SH-SY5Y (cell line): ENCODE results near the gene TMOD4.

Experiments used
- GATA2 ChIP-seq: IDR thresholded peaks from 2 replicates; pipeline ENCODE4 v1.6.1; 2011; ENCODE audit warnings: mild to moderate bottlenecking, low read depth, low read length
- GATA3 ChIP-seq: IDR thresholded peaks from 2 replicates; pipeline ENCODE4 v1.6.1; 2011; ENCODE audit warnings: low read depth, mild to moderate bottlenecking, low read length, moderate library complexity

DNA sequence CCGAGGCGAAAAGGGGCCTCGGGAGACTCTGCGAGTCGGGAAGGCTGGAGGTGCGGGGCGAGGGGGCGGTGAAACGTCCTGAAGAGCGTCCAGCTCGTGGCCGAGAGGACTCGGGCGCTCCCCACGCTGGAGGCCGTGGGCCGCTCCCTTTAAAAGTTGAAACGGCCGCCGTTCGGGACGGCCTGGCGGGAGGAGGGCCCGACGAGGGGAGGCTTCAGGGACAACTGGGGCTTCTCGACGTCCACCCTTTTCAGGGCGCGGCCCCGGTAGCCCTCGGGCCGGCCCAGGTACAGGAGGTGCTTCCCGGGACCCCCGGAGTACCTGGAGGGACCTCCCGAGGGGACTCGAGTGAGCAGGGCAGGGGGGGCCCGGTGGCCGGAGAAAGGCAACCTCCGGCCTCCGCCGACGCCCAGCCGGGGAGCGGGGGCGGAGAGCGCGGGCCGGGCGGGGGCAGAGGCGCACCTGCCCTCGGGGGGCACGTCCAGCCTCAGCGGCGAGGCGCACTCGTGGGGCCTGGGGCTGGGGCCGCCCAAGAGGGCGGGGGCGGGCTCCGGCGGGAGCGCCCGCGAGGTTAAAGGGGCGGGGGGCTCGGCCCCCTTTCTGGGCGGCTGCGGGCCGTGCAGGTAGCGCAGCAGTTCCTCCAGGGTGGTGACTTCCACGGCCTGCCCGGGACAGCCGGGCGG lies 43.3 kb downstream of the TMOD4 start:
- TF ChIP-seq GATA3 = no peak
- no peak for TF ChIP-seq GATA2
